Mesenchymal stem cell (in vitro differentiated cells and primary cell): Measurements from ENCODE around the gene RPH3AL.

Experiments used
- DNase-seq: peaks from one replicate; pipeline ENCODE4 v3.0.0-alpha.2; 2013
- H2AFZ ChIP-seq: one replicate; pipeline ENCODE4 v1.6.1; 2013; ENCODE audit warnings: low read depth, mild to moderate bottlenecking, control low read depth, inconsistent platforms, low read length, moderate library complexity
- H2AK5ac ChIP-seq: 2 replicates; pipeline ENCODE4 v1.6.1; 2013; ENCODE audit warnings: low read length, moderate library complexity, mild to moderate bottlenecking, inconsistent platforms; ENCODE audit not compliant: severe bottlenecking
- H2BK120ac ChIP-seq: one replicate; pipeline ENCODE4 v1.6.1; 2013; ENCODE audit warnings: low read depth, mild to moderate bottlenecking, inconsistent platforms, low read length, moderate library complexity
- H2BK12ac ChIP-seq, 2 experiments: one replicate each; pipeline ENCODE4 v1.6.1; 2013; ENCODE audit warnings: inconsistent platforms in 2 of 2, low read length in 2 of 2, mild to moderate bottlenecking in 2 of 2, moderate library complexity in 2 of 2, control low read depth in 1 of 2
- H2BK15ac ChIP-seq: one replicate; pipeline ENCODE4 v1.6.1; 2013; ENCODE audit warnings: mild to moderate bottlenecking, low read depth, inconsistent platforms; ENCODE audit not compliant: poor library complexity, severe bottlenecking
- H2BK5ac ChIP-seq: 2 replicates; pipeline ENCODE4 v1.6.1; 2013; ENCODE audit warnings: low read depth, mild to moderate bottlenecking, low read length, control low read depth, inconsistent platforms; ENCODE audit not compliant: poor library complexity, severe bottlenecking
- H3K14ac ChIP-seq, 2 experiments: one replicate each; pipeline ENCODE4 v1.6.1; 2013; ENCODE audit warnings: inconsistent platforms in 2 of 2, low read length in 2 of 2, control low read depth in 1 of 2, mild to moderate bottlenecking in 1 of 2, moderate library complexity in 1 of 2
- H3K18ac ChIP-seq, 2 experiments: one replicate each; pipeline ENCODE4 v1.6.1; 2013; ENCODE audit warnings: inconsistent platforms in 2 of 2, low read length in 2 of 2, control low read depth in 1 of 2, low read depth in 1 of 2, mild to moderate bottlenecking in 1 of 2
- H3K23ac ChIP-seq, 2 experiments: one replicate each; pipeline ENCODE4 v1.6.1; 2013; ENCODE audit warnings: inconsistent platforms in 2 of 2, low read length in 2 of 2, mild to moderate bottlenecking in 2 of 2, moderate library complexity in 2 of 2, control low read depth in 1 of 2
- H3K27ac ChIP-seq: 2 replicates; pipeline ENCODE4 v1.5.1; 2013; ENCODE audit warnings: mild to moderate bottlenecking, moderate library complexity, low read length, control low read depth, inconsistent platforms; ENCODE audit not compliant: poor library complexity, severe bottlenecking
- H3K27me3 ChIP-seq, 2 experiments: 2 replicates each; pipeline versions ENCODE4 v1.6.1 to v1.7.0; 2013; ENCODE audit warnings: low read length in 2 of 2, mild to moderate bottlenecking in 2 of 2, moderate library complexity in 2 of 2, control low read depth in 1 of 2, inconsistent platforms in 1 of 2; ENCODE audit not compliant: control insufficient read depth in 1 of 2, insufficient read depth in 1 of 2
- H3K36me3 ChIP-seq, 2 experiments: 2 replicates each; pipeline versions ENCODE4 v1.6.1 to v1.7.0; 2013; ENCODE audit warnings: low read length in 2 of 2, control low read depth in 1 of 2, inconsistent platforms in 1 of 2, low read depth in 1 of 2, mild to moderate bottlenecking in 1 of 2; ENCODE audit not compliant: insufficient read depth in 2 of 2, control insufficient read depth in 1 of 2
- H3K4ac ChIP-seq, 2 experiments: one replicate each; pipeline ENCODE4 v1.6.1; 2013; ENCODE audit warnings: inconsistent platforms in 2 of 2, low read length in 2 of 2, mild to moderate bottlenecking in 2 of 2, moderate library complexity in 2 of 2, control low read depth in 1 of 2, low read depth in 1 of 2
- H3K4me1 ChIP-seq: 2 replicates; pipeline ENCODE4 v1.6.1; 2013; ENCODE audit warnings: low read depth, low read length, control low read depth; ENCODE audit not compliant: control insufficient read depth, insufficient read depth
- H3K4me2 ChIP-seq: 2 replicates; pipeline ENCODE4 v1.6.1; 2013; ENCODE audit warnings: low read length, mild to moderate bottlenecking, inconsistent platforms; ENCODE audit not compliant: poor library complexity, severe bottlenecking
- H3K4me3 ChIP-seq, 2 experiments: 2 replicates each; pipeline versions ENCODE4 v1.5.1 to v1.7.0; 2013; ENCODE audit warnings: low read length in 2 of 2, mild to moderate bottlenecking in 2 of 2, control low read depth in 1 of 2, low read depth in 1 of 2; ENCODE audit not compliant: insufficient read depth in 1 of 2
- H3K79me1 ChIP-seq: replicated peaks from 2 replicates; pipeline ENCODE4 v1.6.1; 2013; ENCODE audit warnings: mild to moderate bottlenecking, control low read depth, low read length, inconsistent platforms; ENCODE audit not compliant: poor library complexity, severe bottlenecking
- H3K9ac ChIP-seq: 2 replicates; pipeline ENCODE4 v1.7.0; 2013; ENCODE audit warnings: mild to moderate bottlenecking, low read length, moderate library complexity
- H3K9me3 ChIP-seq: 2 replicates; pipeline ENCODE4 v1.7.0; 2013; ENCODE audit warnings: mild to moderate bottlenecking, low read length; ENCODE audit not compliant: control insufficient read depth
- H4K8ac ChIP-seq: one replicate; pipeline ENCODE4 v1.6.1; 2013; ENCODE audit warnings: inconsistent platforms, mild to moderate bottlenecking, low read length, moderate library complexity
- H4K91ac ChIP-seq: one replicate; pipeline ENCODE4 v1.6.1; 2013; ENCODE audit warnings: mild to moderate bottlenecking, low read length, inconsistent platforms
- WGBS: methylation state at CpG from one replicate; pipeline ENCODE4 v1.1.7; 2013; ENCODE audit warnings: mixed read lengths; 5-methylcytosine and 5-hydroxymethylcytosine counted together

RPH3AL gene

GRCh38 chr17:326010-326621, 26.5 kb downstream of the RPH3AL start:
- Histone ChIP-seq H2AK5ac (no peak overlapping the region), H4K8ac (no peak overlapping the region), H3K27ac (no peak overlapping the region), H3K36me3 (peaks cover 0 to 34% of the 10 kb centered on the region in 2 experiments), H3K27me3 (peaks cover 0 to 26% of the 10 kb centered on the region in 2 experiments), H3K23ac (no peak overlapping the region), H3K9ac (no peak overlapping the region), H2BK120ac (no peak overlapping the region), H2BK12ac (no peak overlapping the region), H4K91ac (no peak overlapping the region), H3K4me1 (peaks cover 6% of the 10 kb centered on the region), H2AFZ (no peak overlapping the region), H3K18ac (no peak overlapping the region), H3K4ac (no peak overlapping the region), H3K4me3 (no peak overlapping the region), H3K14ac (no peak overlapping the region), H2BK15ac (no peak overlapping the region), H3K4me2 (no peak overlapping the region), H3K9me3 (no peaks in the 10 kb centered on the region), H2BK5ac (no peak overlapping the region), H3K79me1 (peaks cover 2% of the 10 kb centered on the region)
- DNase-seq: no peak
- WGBS: 90% methylated on average over 21 of the region's 21 CpGs

GRCh38 chr17:325270-326009, 27.2 kb downstream of the RPH3AL start:
- Histone ChIP-seq H3K4me2 (no peak overlapping the region), H3K23ac (no peak overlapping the region), H3K18ac (no peak overlapping the region), H3K27me3 (peaks cover 0 to 25% of the 10 kb centered on the region in 2 experiments), H2AK5ac (no peak overlapping the region), H2BK120ac (no peak overlapping the region), H3K27ac (no peak overlapping the region), H2AFZ (no peak overlapping the region), H2BK12ac (no peak overlapping the region), H3K79me1 (peaks cover 1% of the 10 kb centered on the region), H3K36me3 (peaks cover 0 to 34% of the 10 kb centered on the region in 2 experiments), H3K9ac (no peak overlapping the region), H3K9me3 (no peaks in the 10 kb centered on the region), H3K4ac (no peak overlapping the region), H2BK15ac (no peak overlapping the region), H3K4me1 (peaks cover 11% of the 10 kb centered on the region), H4K8ac (no peak overlapping the region), H2BK5ac (no peak overlapping the region), H3K4me3 (no peak overlapping the region), H4K91ac (no peak overlapping the region), H3K14ac (no peak overlapping the region)
- DNase-seq: no peak
- WGBS: 92% methylated on average over 13 of the region's 13 CpGs

GRCh38 chr17:323721-324571, 28.7 kb downstream of the RPH3AL start:
- H2AFZ ChIP-seq: no peak overlapping the region
- H3K27ac ChIP-seq: no peak overlapping the region
- no peak overlapping the region for H2BK120ac ChIP-seq
- no peak overlapping the region for H2AK5ac ChIP-seq
- 86% methylated on average over 39 of the region's 39 CpGs for WGBS
- H3K18ac ChIP-seq: no peak overlapping the region
- no peak overlapping the region for H3K14ac ChIP-seq
- peaks cover 0 to 40% of the 10 kb centered on the region in 2 experiments for H3K36me3 ChIP-seq
- H3K23ac ChIP-seq: no peak overlapping the region
- no peak overlapping the region for H2BK12ac ChIP-seq
- H3K4me3 ChIP-seq: no peak overlapping the region
- H4K8ac ChIP-seq: no peak overlapping the region
- H3K9me3 ChIP-seq: no peaks in the 10 kb centered on the region
- no peak for DNase-seq
- H3K4me2 ChIP-seq: no peak overlapping the region
- H2BK5ac ChIP-seq: no peak overlapping the region
- peaks cover 0 to 18% of the 10 kb centered on the region in 2 experiments for H3K27me3 ChIP-seq
- H3K4me1 ChIP-seq: peaks cover 9% of the 10 kb centered on the region
- peak overlapping the region; percentile 7 for H2BK15ac ChIP-seq
- peaks cover 1% of the 10 kb centered on the region for H3K79me1 ChIP-seq
- H3K9ac ChIP-seq: no peak overlapping the region
- no peak overlapping the region for H3K4ac ChIP-seq
- H4K91ac ChIP-seq: no peak overlapping the region

- no peak overlapping the region for H2BK120ac ChIP-seq
- WGBS: 85% methylated on average over 8 of the region's 8 CpGs
- no peak overlapping the region for H4K91ac ChIP-seq
- no peak overlapping the region for H2BK12ac ChIP-seq
- no peak overlapping the region for H4K8ac ChIP-seq
- no peak overlapping the region for H3K27ac ChIP-seq
- H2BK5ac ChIP-seq: no peak overlapping the region
- H3K4me2 ChIP-seq: no peak overlapping the region
- H3K9ac ChIP-seq: no peak overlapping the region
- H3K4me3 ChIP-seq: no peak overlapping the region
- no peak overlapping the region for H3K23ac ChIP-seq
- H2BK15ac ChIP-seq: no peak overlapping the region
- H3K36me3 ChIP-seq: peaks cover 0 to 41% of the 10 kb centered on the region in 2 experiments
- no peak overlapping the region for H3K14ac ChIP-seq
- H2AFZ ChIP-seq: no peak overlapping the region
- H2AK5ac ChIP-seq: no peak overlapping the region
- no peak overlapping the region for H3K4ac ChIP-seq
- peaks cover 9% of the 10 kb centered on the region for H3K4me1 ChIP-seq
- H3K18ac ChIP-seq: no peak overlapping the region
- H3K9me3 ChIP-seq: peaks cover 4% of the 10 kb centered on the region
- DNase-seq: no peak
- H3K79me1 ChIP-seq: peaks cover under 1% of the 10 kb centered on the region
- peaks cover 0 to 18% of the 10 kb centered on the region in 2 experiments for H3K27me3 ChIP-seq
These were observed 29.4 kb downstream of the RPH3AL start for GRCh38 chr17:323181-323580.
